HG03135 (cell line): Measurements from ENCODE around the gene RFC5.
"Not testable (repeated sequence)": the region's sequence is repeated elsewhere in the genome, so short reads cannot be mapped to it uniquely, and the experiment has no call there.

Experiments used
- ATAC-seq: cut with Tn5 transposase; IDR thresholded peaks from one replicate; pipeline ENCODE4 v1.9.1; 2021; ENCODE audit warnings: mild to moderate bottlenecking, moderate library complexity; ENCODE audit not compliant: unreplicated experiment

RFC5 gene

GRCh38 chr12:118016424-118017264 is at the start of gene RFC5:
TSS of gene RFC5 (plus strand) at chr12:118016703. CDS start at chr12:118016828, 125 bp downstream.
- ATAC-seq: peak; percentile 96

- no peak for ATAC-seq
Measured at GRCh38 chr12:117967043-117967442, 49.5 kb upstream of the RFC5 start.

- ATAC-seq: no peak
Measured at GRCh38 chr12:117967512-117967911, 49.0 kb upstream of the RFC5 start.

- ATAC-seq: no peak
Measured at GRCh38 chr12:117968151-117968789, 48.2 kb upstream of the RFC5 start.

- peak; percentile 54 for ATAC-seq
Measured at GRCh38 chr12:117968826-117969659, 47.5 kb upstream of the RFC5 start, which contains the start of gene KSR2. TSS of gene KSR2 (minus strand) at chr12:117968990. CDS start at chr12:117968255, 735 bp downstream.

- ATAC-seq: no peak
Measured at GRCh38 chr12:117970334-117970733, 46.2 kb upstream of the RFC5 start.

GRCh38 chr12:117972301-117972700 is 44.2 kb upstream of the RFC5 start:
- no peak for ATAC-seq

GRCh38 chr12:117975006-117975405 is 41.5 kb upstream of the RFC5 start:
- no peak for ATAC-seq

- no peak for ATAC-seq
Measured at GRCh38 chr12:117977373-117977772, 39.1 kb upstream of the RFC5 start.

- no peak for ATAC-seq
Measured at GRCh38 chr12:117980616-117981015, 35.9 kb upstream of the RFC5 start.

- no peak for ATAC-seq
Measured at GRCh38 chr12:117981267-117981666, 35.2 kb upstream of the RFC5 start.

- no peak for ATAC-seq
Measured at GRCh38 chr12:117985182-117985581, 31.3 kb upstream of the RFC5 start.

GRCh38 chr12:117986705-117987469 is 29.6 kb upstream of the RFC5 start:
- ATAC-seq: no peak

GRCh38 chr12:117994551-117995438 is 21.7 kb upstream of the RFC5 start:
- no peak for ATAC-seq

- no peak for ATAC-seq
Measured at GRCh38 chr12:117998719-117999118, 17.8 kb upstream of the RFC5 start.

- ATAC-seq: not testable (repeated sequence)
Measured at GRCh38 chr12:117999806-118000205, 16.7 kb upstream of the RFC5 start.

- no peak for ATAC-seq
Measured at GRCh38 chr12:118010903-118011302, 5.6 kb upstream of the RFC5 start.

GRCh38 chr12:118011377-118011776 is 5.1 kb upstream of the RFC5 start:
- ATAC-seq: no peak

GRCh38 chr12:118011961-118012360 is 4.5 kb upstream of the RFC5 start:
- ATAC-seq: no peak

GRCh38 chr12:118013283-118013682 is 3.2 kb upstream of the RFC5 start:
- ATAC-seq: no peak
